ENCODE results near the gene CAMK2A. TPM values are rescaled to one million over a fixed set of nuclear protein-coding genes. Genes with fewer than 3 reads are reported as not detected.

CAMK2A gene
- total and polyA plus RNA-seq, 5 donors, result 8.0 to 18.4 (median 15.4) TPM

GRCh38 chr5:150325426-150325825 lies 35.9 kb upstream of the CAMK2A start:
- H3K4me1 ChIP-seq (ENCODE audit: control insufficient read depth, insufficient read depth, low read length), result no peaks in the 10 kb centered on the region
- intact Hi-C loops (cut with DNase I), result no loop called here
- 82% methylated on average over 4 of the region's 4 CpGs for WGBS
- H3K9me3 ChIP-seq (ENCODE audit: control insufficient read depth, low read length), result no peaks in the 10 kb centered on the region
- ATAC-seq, result no peak
- no peak for DNase-seq
- H3K27ac ChIP-seq (ENCODE audit: low read length), result no peak overlapping the region
- no peak overlapping the region for H3K4me3 ChIP-seq (ENCODE audit: low read length)
- H3K27me3 ChIP-seq (ENCODE audit: control insufficient read depth, insufficient read depth), result no peaks in the 10 kb centered on the region

DNA sequence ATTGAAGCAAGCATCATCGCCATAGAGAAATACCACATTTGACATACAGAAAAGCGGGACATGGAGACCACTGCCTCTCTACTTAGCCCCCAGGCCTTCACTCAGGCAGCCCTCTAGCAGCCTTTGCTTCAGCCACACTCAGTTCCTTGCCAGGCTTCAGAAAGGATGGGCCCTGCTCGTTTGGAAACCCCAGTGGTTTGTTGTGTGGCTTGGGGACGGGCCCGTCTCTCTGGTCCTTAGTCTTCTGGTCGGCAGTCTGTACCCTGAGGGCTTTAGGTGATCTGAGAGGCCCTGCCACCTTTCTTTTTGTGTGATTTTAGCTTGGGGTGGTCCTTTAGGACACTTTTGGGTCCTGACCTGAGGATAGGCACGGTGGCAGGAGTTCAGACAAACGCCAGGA lies 34.2 kb upstream of the CAMK2A start:
- Histone ChIP-seq H3K4me1 (ENCODE audit: control insufficient read depth, insufficient read depth, low read length) (no peaks in the 10 kb centered on the region), H3K27ac (ENCODE audit: low read length) (no peak overlapping the region), H3K27me3 (ENCODE audit: control insufficient read depth, insufficient read depth) (no peaks in the 10 kb centered on the region), H3K9me3 (ENCODE audit: control insufficient read depth, low read length) (no peaks in the 10 kb centered on the region), H3K4me3 (ENCODE audit: low read length) (no peak overlapping the region)
- DNase-seq (no peak), ATAC-seq (no peak)
- intact Hi-C loops (cut with DNase I), result no loop called here
- WGBS, result 67% methylated on average over 8 of the region's 8 CpGs

DNA sequence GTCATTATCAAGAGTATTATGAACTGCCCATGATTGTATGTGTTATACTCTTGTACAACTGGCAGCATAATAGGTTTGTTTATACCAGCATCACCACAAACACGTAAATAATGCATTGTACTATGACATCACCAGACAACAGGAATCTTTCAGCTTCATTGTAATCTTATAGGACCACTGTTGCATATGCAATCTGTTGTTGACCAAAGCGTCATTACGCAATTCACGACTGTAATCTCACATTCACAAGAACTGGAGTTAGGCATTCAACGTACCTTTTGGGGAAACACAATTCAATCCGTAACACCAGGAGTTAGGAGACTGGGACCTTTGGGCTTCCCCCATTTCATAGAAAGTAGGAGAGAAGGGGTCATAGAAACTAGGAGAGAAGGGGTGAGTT lies 33.5 kb upstream of the CAMK2A start:
- no peak overlapping the region for H3K4me3 ChIP-seq (ENCODE audit: low read length)
- H3K27ac ChIP-seq (ENCODE audit: low read length), result no peak overlapping the region
- H3K27me3 ChIP-seq (ENCODE audit: control insufficient read depth, insufficient read depth), result no peaks in the 10 kb centered on the region
- no peaks in the 10 kb centered on the region for H3K9me3 ChIP-seq (ENCODE audit: control insufficient read depth, low read length)
- ATAC-seq, result no peak
- intact Hi-C loops (cut with DNase I), result no loop called here
- H3K4me1 ChIP-seq (ENCODE audit: control insufficient read depth, insufficient read depth, low read length), result no peaks in the 10 kb centered on the region
- DNase-seq, result no peak
- WGBS, result 88% methylated on average over 6 of the region's 6 CpGs

DNA sequence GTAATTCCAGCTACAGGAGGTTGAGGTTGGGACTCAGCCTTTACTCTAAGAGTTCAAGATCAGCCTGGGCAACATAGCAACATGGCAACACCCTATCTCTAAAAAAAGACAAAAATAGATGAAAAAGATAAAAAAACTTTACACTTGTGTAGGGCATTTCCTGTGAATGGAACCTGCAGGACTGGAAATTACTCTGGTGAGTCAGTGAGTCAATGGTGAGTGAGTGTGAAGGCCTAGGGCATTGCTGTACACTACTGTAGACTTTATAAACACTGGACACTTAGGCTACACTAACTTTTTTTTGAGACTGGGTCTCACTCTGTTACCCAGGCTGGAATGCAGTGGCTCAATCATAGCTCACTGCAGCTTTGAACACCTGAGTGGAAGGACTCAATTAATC lies 32.6 kb upstream of the CAMK2A start:
- no peak overlapping the region for H3K4me3 ChIP-seq (ENCODE audit: low read length)
- no peak overlapping the region for H3K27ac ChIP-seq (ENCODE audit: low read length)
- H3K27me3 ChIP-seq (ENCODE audit: control insufficient read depth, insufficient read depth), result no peaks in the 10 kb centered on the region
- intact Hi-C loops (cut with DNase I), result no loop called here
- no peak for ATAC-seq
- H3K9me3 ChIP-seq (ENCODE audit: control insufficient read depth, low read length), result no peaks in the 10 kb centered on the region
- H3K4me1 ChIP-seq (ENCODE audit: control insufficient read depth, insufficient read depth, low read length), result no peaks in the 10 kb centered on the region
- DNase-seq, result no peak

- Histone ChIP-seq H3K4me3 (ENCODE audit: low read length) (no peak overlapping the region), H3K4me1 (ENCODE audit: control insufficient read depth, insufficient read depth, low read length) (no peaks in the 10 kb centered on the region), H3K27me3 (ENCODE audit: control insufficient read depth, insufficient read depth) (no peaks in the 10 kb centered on the region), H3K9me3 (ENCODE audit: control insufficient read depth, low read length) (no peaks in the 10 kb centered on the region), H3K27ac (ENCODE audit: low read length) (no peak overlapping the region)
- ATAC-seq (no peak), DNase-seq (no peak)
- WGBS, result 94% methylated on average over 1 of the region's 1 CpG
- intact Hi-C loops (cut with DNase I), result no loop called here
These were observed 32.2 kb upstream of the CAMK2A start for GRCh38 chr5:150321784-150322183.

- no peak for DNase-seq
- Histone ChIP-seq H3K9me3 (ENCODE audit: control insufficient read depth, low read length) (no peaks in the 10 kb centered on the region), H3K4me1 (ENCODE audit: control insufficient read depth, insufficient read depth, low read length) (no peaks in the 10 kb centered on the region), H3K27me3 (ENCODE audit: control insufficient read depth, insufficient read depth) (no peaks in the 10 kb centered on the region), H3K27ac (ENCODE audit: low read length) (no peak overlapping the region), H3K4me3 (ENCODE audit: low read length) (no peak overlapping the region)
- no peak for ATAC-seq
- 100% methylated on average over 1 of the region's 1 CpG for WGBS
- intact Hi-C loops (cut with DNase I), result no loop called here
These were observed 31.6 kb upstream of the CAMK2A start for GRCh38 chr5:150321211-150321610.

DNA sequence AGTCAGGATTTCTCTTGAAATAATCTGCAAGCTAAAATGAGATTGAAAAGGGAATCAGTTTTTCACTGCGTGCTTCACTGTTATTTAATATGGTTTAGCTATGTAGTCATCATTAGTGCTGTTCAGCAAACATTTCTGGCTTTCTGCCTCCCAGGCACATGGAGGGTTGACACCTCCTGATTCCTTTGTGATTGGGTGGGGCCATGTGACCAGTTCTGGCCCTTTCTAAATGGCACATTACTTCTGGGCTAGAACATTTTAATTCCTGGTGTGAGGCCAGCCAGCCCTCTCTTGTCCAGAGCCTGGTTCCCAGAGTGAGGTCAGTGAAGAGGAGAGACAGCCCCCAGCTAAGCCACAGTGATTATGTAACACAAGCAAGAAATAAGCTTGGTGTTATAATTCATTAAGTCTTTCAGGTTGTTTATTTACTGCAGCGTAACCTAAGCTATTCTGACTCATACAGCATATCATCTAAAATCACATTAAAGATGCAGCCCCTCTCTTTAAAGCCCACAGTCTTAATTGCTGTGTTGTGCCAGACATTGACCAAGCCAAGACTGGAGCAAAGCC lies 30.6 kb upstream of the CAMK2A start:
- Histone ChIP-seq H3K4me1 (ENCODE audit: control insufficient read depth, insufficient read depth, low read length) (no peaks in the 10 kb centered on the region), H3K9me3 (ENCODE audit: control insufficient read depth, low read length) (no peaks in the 10 kb centered on the region), H3K27me3 (ENCODE audit: control insufficient read depth, insufficient read depth) (no peaks in the 10 kb centered on the region), H3K27ac (ENCODE audit: low read length) (no peak overlapping the region), H3K4me3 (ENCODE audit: low read length) (no peak overlapping the region)
- ATAC-seq, result peak; percentile 94
- intact Hi-C loops (cut with DNase I), result no loop called here
- peak; percentile 84 to 87 (median 87) for DNase-seq
- WGBS, result 55% methylated on average over 2 of the region's 2 CpGs

GRCh38 chr5:150319484-150319790 lies 29.9 kb upstream of the CAMK2A start:
- no peak overlapping the region for H3K27ac ChIP-seq (ENCODE audit: low read length)
- no peak for ATAC-seq

DNA sequence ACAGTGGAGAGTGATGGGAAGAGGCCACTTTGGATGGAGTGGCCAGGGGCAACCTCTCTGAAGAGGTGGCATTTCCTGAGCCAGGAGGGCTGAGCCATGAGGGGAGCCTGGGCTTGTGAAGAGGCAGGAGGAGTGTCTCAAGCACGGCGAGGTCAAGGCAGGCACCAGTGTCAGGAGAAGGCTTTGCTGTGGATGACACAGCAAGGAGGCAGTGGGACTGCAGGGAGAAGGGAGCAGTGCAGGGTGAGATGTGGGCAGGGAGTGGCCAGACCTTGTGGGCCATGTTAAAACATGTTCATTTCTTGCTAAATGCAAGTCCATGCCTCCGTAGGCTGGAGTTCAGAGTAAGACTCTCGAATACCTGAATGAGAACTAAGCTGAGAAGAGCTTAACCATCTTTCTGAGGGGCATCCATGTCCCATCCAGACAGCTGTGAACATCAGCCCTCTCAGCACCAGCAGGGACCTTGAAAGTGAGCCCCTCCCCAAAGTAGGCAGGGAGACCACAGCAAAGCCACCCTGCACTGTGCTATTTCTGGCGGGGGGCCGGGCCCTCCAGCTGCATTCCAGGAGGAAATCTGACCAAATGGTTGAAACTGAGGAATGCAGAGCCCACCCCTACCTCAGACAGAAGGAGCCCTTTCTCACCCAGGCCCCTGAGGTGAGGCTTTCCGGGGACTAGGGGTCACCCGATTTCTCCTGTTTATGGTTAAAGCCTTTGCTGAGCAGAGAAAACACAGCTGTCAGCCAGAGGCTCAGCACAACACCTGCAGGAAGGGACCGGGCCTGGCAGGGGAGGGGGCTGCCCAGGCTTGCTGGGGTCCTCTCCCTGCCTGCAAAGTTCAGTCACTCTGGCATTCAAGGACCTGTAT lies 29.3 kb upstream of the CAMK2A start:
- intact Hi-C loops (cut with DNase I), result no loop called here
- Histone ChIP-seq H3K4me1 (ENCODE audit: control insufficient read depth, insufficient read depth, low read length) (no peaks in the 10 kb centered on the region), H3K27ac (ENCODE audit: low read length) (no peak overlapping the region), H3K27me3 (ENCODE audit: control insufficient read depth, insufficient read depth) (no peaks in the 10 kb centered on the region), H3K9me3 (ENCODE audit: control insufficient read depth, low read length) (no peaks in the 10 kb centered on the region), H3K4me3 (ENCODE audit: low read length) (no peak overlapping the region)
- ATAC-seq (no peak), DNase-seq (no peak)
- WGBS, result 78% methylated on average over 9 of the region's 9 CpGs

More at GRCh38 chr5:150319484-150319790, 29.9 kb upstream of the CAMK2A start:
- intact Hi-C loops (cut with DNase I), result no loop called here
- WGBS, result 91% methylated on average over 6 of the region's 6 CpGs
- DNase-seq, result no peak
- Histone ChIP-seq H3K9me3 (ENCODE audit: control insufficient read depth, low read length) (no peaks in the 10 kb centered on the region), H3K4me1 (ENCODE audit: control insufficient read depth, insufficient read depth, low read length) (no peaks in the 10 kb centered on the region), H3K4me3 (ENCODE audit: low read length) (no peak overlapping the region), H3K27me3 (ENCODE audit: control insufficient read depth, insufficient read depth) (no peaks in the 10 kb centered on the region)

- no peak overlapping the region for H3K27ac ChIP-seq (ENCODE audit: low read length)
- no peaks in the 10 kb centered on the region for H3K4me1 ChIP-seq (ENCODE audit: control insufficient read depth, insufficient read depth, low read length)
- H3K27me3 ChIP-seq (ENCODE audit: control insufficient read depth, insufficient read depth), result no peaks in the 10 kb centered on the region
- peak; percentile 9 to 12 for ATAC-seq
- DNase-seq, result no peak
- no peak overlapping the region for H3K4me3 ChIP-seq (ENCODE audit: low read length)
- no peaks in the 10 kb centered on the region for H3K9me3 ChIP-seq (ENCODE audit: control insufficient read depth, low read length)
- 80% methylated on average over 11 of the region's 11 CpGs for WGBS
- intact Hi-C loops (cut with DNase I), result no loop called here
These were observed 27.8 kb upstream of the CAMK2A start for GRCh38 chr5:150317048-150318003.

GRCh38 chr5:150316320-150316719 lies 26.7 kb upstream of the CAMK2A start:
- H3K4me3 ChIP-seq (ENCODE audit: low read length), result no peak overlapping the region
- no peak for DNase-seq
- 95% methylated on average over 3 of the region's 3 CpGs for WGBS
- intact Hi-C loops (cut with DNase I), result no loop called here
- H3K9me3 ChIP-seq (ENCODE audit: control insufficient read depth, low read length), result no peaks in the 10 kb centered on the region
- H3K4me1 ChIP-seq (ENCODE audit: control insufficient read depth, insufficient read depth, low read length), result no peaks in the 10 kb centered on the region
- no peak overlapping the region for H3K27ac ChIP-seq (ENCODE audit: low read length)
- no peak for ATAC-seq
- H3K27me3 ChIP-seq (ENCODE audit: control insufficient read depth, insufficient read depth), result no peaks in the 10 kb centered on the region

Data from right cardiac atrium (tissue), 5 donors.